GM21737 (cell line): ENCODE results near the gene DNASE1L2.

ENCODE experiments used
- ATAC-seq: cut with Tn5 transposase; IDR thresholded peaks from one replicate; pipeline ENCODE4 v1.9.1; 2021; ENCODE audit warnings: mild to moderate bottlenecking, moderate library complexity; ENCODE audit not compliant: unreplicated experiment

DNASE1L2 gene, protein sequence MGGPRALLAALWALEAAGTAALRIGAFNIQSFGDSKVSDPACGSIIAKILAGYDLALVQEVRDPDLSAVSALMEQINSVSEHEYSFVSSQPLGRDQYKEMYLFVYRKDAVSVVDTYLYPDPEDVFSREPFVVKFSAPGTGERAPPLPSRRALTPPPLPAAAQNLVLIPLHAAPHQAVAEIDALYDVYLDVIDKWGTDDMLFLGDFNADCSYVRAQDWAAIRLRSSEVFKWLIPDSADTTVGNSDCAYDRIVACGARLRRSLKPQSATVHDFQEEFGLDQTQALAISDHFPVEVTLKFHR

DNA sequence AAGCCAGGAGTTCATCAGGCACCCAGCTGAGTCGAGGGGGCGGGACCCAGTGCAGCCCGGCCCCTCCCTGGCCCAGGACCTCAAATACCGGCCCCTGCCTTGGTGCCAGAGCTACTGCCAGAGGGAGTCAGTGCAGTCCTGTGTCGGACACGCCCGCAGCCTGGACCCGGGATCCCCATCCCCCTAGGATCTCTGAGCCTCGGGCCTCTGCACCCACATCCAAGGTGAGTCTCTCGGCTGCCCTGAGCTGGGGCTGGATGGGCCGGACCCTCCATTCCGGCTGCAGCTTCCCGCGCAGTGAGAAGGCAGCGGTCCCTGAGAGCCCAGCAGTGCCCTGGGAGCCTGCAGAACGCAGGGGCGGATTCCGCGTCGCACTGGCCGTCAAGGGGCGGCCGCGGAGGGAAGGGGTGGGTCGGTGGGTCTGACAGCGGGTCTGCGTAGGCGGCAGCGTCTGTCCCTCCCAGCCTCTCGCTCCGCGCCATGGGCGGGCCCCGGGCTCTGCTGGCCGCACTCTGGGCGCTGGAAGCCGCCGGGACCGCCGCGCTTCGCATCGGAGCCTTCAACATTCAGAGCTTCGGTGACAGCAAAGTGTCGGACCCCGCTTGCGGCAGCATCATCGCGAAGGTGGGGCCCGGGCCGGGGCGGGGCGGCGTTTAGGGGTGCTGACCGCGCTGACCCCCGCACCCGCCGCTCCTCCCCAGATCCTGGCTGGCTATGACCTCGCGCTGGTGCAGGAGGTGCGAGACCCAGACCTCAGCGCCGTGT lies at the start of gene DNASE1L2:
TSS of gene DNASE1L2 (plus strand) at position 108 of the 765 bp plus-strand sequence. CDS start at position 481, 373 bp downstream.
- no peak for ATAC-seq

DNA sequence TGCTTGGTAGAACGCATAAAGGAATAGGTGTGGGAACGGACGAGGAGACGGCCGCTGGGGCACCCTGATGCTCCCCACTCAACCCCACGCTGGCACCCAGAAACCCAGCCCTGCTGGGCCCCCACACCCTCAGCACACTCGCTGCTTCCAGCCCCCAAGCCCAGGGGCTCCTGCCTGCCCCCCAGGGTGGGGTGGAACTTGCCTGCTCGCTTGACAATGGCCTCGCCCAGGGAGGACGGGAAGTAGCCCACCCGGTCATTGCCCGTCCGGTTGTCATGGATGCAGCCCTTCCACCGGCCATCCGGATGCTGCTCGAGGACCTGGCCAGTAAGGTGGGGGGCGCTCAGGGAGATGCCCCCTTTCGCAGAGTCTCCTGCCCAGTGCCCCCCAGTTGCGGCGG lies 49.7 kb upstream of the DNASE1L2 start:
- no peak for ATAC-seq

DNA sequence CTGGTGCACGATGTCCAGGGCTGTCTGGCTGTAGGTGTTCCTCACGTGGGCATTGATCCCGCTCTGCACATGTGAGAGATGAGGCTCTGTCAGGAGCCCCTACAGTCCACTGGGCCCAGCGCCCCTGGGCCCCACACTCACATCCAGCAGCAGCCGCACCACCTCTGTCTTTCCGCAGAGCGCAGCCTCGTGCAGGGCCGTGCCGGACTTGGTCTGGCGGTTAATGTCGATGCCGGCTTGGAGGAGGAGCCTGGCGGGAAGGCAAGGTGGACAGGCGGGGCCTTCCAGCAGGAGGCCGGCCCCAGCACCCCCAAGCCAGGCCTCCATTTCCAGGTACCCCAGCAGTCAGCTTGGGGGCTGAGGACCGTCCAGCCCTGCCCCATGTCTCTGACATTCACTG lies 49.0 kb upstream of the DNASE1L2 start:
- ATAC-seq, result no peak

DNA sequence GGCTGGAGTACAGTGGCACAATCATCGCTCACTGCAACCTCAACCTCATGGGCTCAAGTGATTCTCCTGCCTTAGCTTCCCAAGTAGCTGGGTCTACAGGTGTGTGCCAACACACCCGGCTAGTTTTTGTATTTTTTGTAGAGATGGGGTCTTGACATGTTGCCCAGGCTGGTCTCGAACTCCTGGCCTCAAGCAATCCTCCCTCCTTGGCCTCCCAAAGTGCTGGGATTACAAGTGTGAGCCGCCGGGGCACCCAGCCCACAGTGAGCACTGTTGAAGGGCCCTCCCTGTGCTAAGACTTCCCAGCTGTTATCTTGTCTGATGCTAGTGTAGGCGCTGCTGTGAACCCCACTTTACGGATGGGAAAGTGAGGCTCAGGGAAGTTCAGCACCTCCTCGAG lies 47.8 kb upstream of the DNASE1L2 start:
- no peak for ATAC-seq

DNA sequence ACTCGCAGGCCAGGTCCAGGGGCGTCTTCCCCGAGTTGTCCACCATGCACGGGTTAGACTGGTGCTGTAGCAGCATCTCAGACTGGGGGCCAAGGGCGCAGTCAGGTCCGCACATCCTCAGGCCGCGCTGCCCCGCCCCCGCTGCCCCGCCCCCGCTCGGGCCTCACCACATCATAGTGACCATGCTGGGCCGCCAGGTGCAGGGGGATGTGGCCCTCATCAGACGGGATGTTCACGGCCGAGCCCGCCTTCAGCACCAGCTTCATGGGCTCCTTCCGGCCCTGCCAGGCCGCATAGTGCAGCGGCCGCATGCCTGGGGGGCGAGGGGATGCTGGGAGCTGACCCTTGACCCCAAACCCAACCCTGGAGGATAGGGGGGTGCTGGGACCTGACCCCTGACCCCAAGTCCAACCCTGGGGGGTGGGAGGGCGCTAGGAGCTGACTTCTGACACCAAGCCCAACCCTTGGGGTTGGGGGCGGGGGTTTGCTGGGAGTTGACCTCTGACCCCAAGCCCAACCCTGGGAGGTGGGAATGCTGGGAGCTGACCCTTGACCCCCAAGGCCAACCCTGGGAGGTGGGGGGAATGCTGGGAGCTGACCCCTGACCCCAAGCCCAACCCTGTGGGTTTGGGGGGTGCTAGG lies 46.9 kb upstream of the DNASE1L2 start:
- no peak for ATAC-seq

DNA sequence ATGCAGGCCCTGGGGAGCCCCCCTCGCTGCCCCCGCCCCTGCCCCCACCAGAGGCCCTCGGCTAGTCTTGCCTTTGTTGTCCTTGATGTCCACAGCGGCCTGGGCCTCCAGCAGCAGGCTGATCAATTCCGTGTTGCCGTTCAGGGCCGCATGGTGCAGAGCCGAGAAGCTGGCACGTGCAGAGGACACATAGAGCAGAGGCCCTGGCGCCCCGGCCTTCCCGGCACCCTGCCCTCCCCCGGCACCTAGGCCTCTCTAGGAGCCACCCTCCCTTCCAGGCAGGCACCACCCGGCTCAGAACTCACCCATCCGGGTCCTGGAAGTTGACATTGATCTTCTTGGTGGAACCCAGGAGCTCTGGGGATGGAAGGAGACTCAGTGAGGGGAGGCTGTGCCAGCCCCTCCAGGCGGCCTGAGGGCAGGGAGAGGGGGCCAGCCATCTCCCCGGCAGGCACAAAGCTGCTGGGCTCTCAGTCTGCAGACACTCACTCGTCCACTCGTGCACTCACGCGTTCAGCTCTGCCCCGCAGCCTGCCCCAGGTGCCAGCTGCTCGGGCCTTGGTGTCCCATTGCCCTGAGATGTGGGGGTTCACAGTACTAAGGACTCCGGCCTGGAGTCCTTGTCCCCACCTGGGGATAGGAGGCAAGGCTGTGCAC lies 46.1 kb upstream of the DNASE1L2 start:
- ATAC-seq, result no peak

DNA sequence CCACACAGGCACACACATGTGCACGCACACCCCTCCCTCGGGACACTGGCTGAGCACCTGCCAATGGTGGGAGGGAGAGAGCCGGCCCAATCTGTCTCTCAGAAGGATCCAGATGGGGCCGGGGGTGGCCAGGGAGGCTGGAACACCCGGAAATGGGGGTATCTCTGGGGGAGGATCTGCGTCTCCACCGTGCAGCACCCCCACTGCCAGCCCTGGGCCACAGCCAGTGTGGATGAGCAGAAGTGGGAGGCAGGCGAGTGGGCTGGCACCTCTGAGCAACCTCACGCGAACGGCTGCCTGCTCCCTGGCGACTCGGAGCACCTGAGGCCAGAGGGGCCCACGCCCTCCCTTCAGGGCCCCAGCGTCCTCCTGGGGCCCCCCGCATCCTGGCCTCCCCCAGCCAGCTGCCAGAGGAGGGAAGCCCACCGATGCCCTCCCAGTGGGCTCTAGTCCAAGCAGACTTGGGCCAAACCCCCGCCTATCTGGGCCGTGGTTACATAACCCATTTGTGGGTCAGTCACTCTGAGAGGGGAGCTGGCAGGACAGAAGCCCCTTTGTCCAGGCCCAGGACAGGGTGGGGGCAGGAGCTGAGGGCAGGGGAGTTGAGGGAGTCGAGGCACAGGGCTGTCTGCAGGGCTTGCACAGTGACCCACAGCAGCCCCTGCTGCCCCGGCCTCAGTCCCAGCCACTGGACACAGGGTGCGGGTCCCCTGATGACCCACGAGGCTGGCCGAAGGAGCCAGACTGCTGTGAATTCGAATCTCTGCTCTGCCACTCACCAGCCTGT lies 45.4 kb upstream of the DNASE1L2 start:
- no peak for ATAC-seq

DNA sequence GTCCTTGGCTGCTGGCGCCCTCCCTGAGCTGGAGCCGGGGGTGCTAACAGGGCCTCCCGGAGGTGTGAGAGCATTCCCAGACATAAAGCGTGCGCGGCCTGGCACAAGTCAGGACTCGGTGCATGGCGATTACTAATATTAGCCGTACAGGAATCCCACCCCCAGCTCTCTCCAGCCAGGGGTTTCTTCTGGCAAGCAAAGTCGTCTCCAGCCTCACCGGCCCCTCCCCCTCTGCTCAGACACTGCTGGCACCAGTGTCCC lies 44.9 kb upstream of the DNASE1L2 start:
- ATAC-seq, result no peak

DNA sequence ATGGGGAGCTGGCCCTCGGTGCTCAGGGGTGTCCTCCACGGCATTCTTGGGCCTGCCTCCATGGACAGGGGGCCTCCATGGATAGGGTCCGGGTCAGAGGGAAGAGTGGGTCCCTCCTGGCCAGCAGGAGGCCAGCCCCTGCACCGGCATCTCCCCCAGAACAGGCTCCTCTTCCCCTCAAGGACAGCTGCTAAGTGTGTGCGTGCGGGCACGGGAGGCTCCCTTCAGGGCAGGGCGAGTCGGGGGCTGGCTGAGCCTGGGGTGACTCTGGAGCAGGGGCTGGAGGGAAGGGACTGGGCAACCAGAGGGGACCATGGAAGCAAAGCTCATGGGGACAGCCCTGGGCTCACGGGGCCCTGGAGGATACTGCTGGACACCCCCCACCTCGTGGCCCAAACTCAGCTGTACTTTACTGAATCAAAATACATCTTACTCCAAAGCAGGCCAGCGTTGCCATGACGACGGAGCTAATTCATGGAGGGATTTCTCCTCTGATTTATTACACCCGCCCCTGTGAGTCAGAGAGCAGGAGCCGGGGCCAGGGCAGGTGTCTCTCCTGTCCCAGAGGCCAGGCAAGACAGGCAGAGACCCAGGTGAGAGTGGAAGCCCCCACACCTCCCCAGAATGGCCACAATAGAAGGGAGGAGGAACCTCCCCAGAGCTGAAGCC lies 41.9 kb upstream of the DNASE1L2 start:
- ATAC-seq, result no peak

DNA sequence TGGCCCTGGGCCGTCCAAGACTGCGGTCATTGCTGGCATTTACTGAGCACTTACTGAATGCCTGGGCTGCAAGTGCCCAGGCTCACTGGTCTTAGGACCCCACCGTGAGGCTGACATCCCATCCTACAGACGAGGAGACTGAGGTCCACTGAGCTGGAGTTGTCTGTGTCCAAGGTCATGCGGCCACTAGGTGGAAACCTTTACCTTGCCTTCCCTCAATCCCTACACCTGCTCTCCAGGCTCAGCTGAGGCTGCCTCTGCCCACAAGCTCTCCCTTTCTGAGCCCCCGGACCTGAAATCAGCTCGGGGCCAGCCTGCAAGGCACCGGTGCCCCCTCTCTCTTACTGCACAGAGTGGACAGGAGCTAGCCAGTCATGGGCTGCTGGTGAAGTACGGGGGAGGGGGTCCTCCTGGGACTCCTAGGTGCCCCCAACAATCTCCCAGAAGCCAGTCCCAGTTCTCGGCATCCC lies 41.4 kb upstream of the DNASE1L2 start:
- no peak for ATAC-seq

DNA sequence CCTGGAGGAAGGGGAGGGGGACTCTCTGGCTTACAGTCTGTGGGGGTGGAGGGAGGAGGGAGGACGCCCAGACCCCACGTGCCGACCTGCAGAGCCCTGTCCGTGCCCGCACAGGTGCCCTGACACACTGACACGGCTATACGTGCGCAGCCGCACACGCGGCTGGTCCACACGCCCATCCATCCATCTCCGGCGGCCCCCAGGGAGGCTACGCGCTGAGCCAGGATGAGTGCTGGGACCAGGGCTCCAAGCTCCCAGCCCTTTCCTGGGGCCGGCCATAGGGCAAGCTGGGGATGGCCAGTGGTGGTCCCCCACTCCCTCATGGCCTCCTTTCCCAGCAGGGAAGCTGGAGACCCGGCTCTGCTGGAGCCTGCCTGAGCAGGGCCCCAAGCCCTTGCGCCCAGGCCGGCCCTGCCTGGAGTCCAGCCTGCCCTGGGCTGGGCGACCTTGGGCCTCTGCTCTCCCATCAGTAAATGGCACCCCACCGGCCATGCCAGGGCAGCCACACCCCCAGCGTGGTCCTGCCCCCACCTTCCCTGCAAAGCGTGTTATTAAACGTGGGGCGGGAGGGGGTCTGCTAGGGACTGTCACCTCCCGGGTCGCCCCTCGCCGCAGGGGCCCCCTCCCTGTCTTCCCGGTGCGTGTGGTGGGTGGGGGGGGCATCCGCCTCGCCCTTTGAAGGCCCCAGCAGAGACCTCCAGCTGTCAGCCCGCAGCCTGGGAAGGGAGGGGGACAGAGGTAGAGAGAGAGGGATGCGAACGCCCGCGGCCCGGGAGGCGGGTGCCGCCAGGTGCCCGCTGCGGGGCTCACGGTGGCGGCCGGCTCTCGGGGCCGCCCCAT lies 40.7 kb upstream of the DNASE1L2 start:
- ATAC-seq, result no peak

DNA sequence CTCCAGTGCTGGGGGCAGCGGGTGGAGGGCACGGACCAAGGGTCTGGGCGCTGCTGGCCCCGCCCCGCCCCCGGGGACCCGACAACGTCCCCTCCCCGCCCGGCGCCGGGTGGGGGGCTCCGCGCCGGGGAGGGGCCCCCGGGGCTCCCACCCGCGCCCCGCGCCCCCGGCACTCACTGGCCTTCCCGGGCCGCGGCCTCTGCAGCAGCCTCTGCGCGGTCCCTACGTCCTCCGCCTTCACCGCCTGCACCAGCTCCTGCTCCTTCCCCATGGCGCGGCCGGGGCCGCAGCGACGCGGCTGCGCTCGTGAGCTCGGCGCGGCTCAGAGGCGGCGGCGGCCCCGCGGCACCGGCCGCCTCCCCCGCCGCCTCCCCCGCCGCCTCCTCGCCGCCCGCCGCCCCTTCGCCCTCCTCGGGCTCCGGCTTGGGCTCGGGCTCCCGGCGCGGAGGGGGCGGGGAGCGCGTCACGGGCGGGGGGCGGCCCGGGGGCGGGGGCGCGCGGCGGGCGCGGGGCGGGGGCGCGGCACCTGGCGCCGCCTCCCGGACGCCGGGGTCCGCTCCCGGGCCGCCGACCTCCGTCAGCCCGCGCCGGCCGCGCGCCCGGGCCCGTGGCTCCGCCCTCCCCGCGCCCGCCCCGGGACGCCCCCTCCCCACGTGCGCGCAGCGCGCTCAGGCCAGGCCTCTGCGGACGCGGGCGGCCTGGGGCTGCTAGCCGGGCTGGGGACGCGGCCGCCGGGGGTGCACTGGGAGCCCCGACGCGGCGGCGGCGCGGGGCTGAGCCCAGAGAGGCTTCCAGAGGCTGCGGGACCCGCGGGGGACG lies 39.9 kb upstream of the DNASE1L2 start, which contains the start of gene CASKIN1:
TSS of gene CASKIN1 (minus strand) at position 444 of the 819 bp plus-strand sequence. CDS start at position 271, 173 bp downstream.
- ATAC-seq, result no peak

DNA sequence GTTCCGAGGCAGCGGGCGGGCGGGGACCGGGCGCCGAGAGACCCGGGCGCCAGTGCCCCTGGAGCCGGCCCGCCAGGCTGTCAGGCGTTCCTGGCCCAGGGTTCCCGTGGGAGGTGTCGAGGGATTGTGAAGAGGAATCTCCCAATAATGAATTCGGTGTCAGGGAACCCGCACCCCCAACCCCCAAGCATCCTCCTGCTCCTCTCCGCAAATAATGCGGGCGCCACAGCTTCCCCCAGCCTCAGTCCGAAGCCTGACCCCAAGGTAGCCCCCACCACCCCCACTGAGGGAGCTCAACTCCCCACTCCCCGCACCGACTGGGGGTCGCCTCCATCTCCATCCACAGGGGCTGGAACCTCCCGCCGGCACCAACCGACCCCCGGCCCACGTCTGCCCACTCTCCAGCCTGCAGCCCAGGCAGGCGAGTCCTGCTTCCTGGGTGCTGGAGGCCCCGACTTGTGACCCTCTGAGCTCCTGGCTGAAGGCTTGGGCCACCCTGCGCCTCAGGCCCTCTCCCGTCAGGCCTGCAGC lies 39.2 kb upstream of the DNASE1L2 start:
- ATAC-seq, result no peak

DNA sequence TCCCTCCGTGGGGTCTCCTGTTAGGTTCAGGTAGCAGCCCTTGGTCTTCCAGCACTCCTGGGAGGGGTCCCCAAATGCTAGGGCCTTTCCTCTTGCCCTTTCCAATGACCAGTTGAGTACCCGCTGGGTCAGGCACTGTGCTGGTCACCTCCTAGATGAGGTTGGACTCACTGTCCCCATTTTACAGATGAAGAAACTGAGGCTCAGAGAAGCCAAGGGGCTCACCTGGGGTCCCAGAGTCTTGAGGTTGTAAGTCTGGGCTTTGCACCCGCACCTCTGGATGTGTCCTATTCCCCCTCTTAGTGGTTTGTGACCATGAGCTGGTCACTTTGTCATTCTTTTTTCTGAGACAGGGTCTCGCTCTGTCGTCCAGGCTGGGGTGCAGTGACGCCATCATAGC lies 38.5 kb upstream of the DNASE1L2 start:
- no peak for ATAC-seq

DNA sequence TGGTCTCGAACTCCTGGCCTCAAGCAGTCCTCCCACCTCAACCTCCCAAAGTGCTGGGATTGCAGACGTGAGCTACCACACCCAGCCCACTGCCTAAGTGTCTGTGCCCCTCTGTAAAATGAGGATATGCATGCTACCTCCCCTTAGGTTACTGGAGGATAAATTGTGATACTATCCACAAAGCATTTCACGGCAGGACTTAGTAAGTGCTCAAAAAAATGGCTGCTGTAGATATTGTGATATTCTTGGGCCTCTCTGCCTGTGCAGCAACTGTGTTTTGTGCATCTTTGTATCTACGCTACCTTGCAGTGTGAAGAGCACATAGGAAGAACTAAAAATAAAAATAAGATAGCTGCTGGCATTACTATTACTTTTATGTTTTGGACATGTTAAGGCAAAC lies 38.0 kb upstream of the DNASE1L2 start:
- no peak for ATAC-seq

DNA sequence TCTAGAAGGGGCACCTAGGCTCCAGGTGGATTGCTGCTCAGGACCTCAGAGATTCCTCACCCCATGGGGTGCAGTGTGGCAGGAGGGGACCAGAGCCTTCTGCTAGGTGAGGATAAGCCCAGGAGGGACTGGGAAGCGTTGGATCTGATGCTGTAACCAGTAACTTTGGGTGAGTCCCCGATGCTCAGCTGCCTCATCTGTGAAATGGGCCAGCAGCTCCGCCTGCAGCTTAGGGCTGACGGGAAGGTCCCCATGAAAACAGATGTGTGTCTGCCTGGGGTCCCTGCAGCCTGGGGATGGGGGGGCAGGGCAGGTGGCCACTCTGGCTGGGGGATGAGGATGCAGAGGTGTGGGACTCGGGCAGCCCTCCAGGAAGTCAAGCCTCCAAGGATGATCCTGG lies 37.1 kb upstream of the DNASE1L2 start:
- no peak for ATAC-seq

DNA sequence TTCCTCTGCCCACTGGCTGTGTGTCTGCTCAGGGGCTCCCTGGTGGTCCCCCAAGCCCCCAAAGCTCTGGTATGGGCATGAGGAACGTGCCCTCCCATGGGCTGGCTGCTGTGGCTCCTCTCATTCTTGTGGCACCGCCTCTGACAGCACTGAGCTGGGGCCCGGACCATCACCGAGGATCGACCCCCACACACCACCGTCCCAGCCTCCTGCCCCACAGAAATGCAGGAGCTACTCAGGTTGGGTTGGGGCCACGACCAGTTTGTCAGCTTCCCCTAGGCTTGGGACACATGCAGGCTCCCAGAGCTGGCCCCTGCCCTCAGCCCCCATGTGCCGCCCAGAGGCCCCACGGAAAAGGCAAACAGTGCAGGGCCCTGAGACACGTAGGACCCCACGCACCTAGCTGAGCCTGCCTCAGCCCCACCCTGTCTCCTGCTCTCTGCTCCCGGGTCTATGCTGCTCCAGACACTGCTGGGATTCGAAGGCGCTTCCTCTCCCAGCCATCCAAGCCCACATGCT lies 36.6 kb upstream of the DNASE1L2 start:
- ATAC-seq, result no peak

DNA sequence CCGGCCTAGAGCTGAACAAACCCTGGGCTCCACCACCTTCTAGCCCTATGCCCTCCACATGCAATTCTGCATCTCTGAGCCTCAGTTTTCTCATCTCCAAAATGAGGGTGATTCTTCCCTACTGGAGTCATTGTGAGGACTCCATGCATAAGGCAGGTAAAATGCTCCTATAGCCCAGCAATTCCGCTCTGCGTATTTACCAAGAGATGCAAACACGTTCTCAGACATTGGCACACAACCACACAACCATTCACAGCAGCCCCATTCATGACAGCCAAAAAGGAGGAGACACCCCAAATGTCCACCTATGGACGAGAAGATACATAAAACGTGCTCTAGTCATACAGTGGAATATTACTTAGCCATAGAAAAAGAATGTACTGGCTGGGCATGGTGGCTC lies 35.9 kb upstream of the DNASE1L2 start:
- ATAC-seq, result no peak
